ENCODE data around the gene PAH.

GRCh38 chr12:102927220-102927619 lies 10.2 kb upstream of the PAH start:
- TF ChIP-seq CTCF (conservative IDR thresholded peaks at IDR 0.05; ENCODE audit: low read depth, low read length) (no peak), MXI1 (IDR thresholded peaks at IDR 0.05; ENCODE audit: borderline replicate concordance, low read depth, low read length) (no peak), RCOR1 (IDR thresholded peaks at IDR 0.05; ENCODE audit: insufficient replicate concordance, low read length) (no peak), POLR2A (IDR thresholded peaks at IDR 0.05; ENCODE audit: low read depth, low read length) (no peak)

Measured in IMR-90 (cell line).